OCI-LY1 (cell line): Measurements from ENCODE around the gene ALKBH4.
A peak's percentile ranks its signal among the peaks of the same experiment; 100 is the strongest.

Experiments
- H2AFZ ChIP-seq: fragments of 200-600 bp; sonication (generic), shearing (Covaris generic); 2 replicates; pipeline ENCODE4 v1.6.0; 2014; ENCODE audit warnings: antibody characterized with exemption, mild to moderate bottlenecking, low read length
- H3F3A ChIP-seq: fragments of 200-600 bp; sonication (generic), shearing (Covaris generic); 2 replicates; pipeline ENCODE4 v1.6.0; 2014; ENCODE audit warnings: mild to moderate bottlenecking, antibody characterized with exemption, low read length, moderate library complexity; ENCODE audit not compliant: insufficient read depth
- H3K27ac ChIP-seq: fragments of 200-600 bp; sonication (generic); 2 replicates; pipeline ENCODE4 v1.5.1; 2014; ENCODE audit warnings: low read length, mixed run types, mild to moderate bottlenecking, low read depth; ENCODE audit not compliant: poor library complexity, severe bottlenecking
- H3K27me3 ChIP-seq: fragments of 200-600 bp; sonication (generic); 2 replicates; pipeline ENCODE4 v1.6.0; 2014; ENCODE audit warnings: antibody characterized with exemption, mild to moderate bottlenecking, low read length, moderate library complexity; ENCODE audit not compliant: insufficient read depth
- H3K36me3 ChIP-seq: fragments of 200-600 bp; sonication (generic); 2 replicates; pipeline ENCODE4 v1.6.1; 2014; ENCODE audit warnings: mild to moderate bottlenecking, antibody characterized with exemption, low read length, moderate library complexity, mixed read lengths; ENCODE audit not compliant: insufficient read depth
- H3K4me1 ChIP-seq: fragments of 200-600 bp; sonication (generic); 2 replicates; pipeline ENCODE4 v1.5.1; 2014; ENCODE audit warnings: mild to moderate bottlenecking, low read length, moderate library complexity; ENCODE audit not compliant: insufficient read depth, severe bottlenecking
- H3K4me2 ChIP-seq: fragments of 200-600 bp; sonication (generic), shearing (Covaris generic); 2 replicates; pipeline ENCODE4 v1.6.1; 2014; ENCODE audit warnings: low read length
- H3K4me3 ChIP-seq: fragments of 200-600 bp; sonication (generic); 2 replicates; pipeline ENCODE4 v1.5.1; 2014; ENCODE audit warnings: low read length, low read depth, mild to moderate bottlenecking, mixed read lengths; ENCODE audit not compliant: poor library complexity, severe bottlenecking
- H3K79me2 ChIP-seq: fragments of 200-600 bp; shearing (Covaris generic); 2 replicates; pipeline ENCODE4 v1.6.1; 2016; ENCODE audit warnings: mixed run types, low read length, mixed read lengths; ENCODE audit not compliant: insufficient read depth
- H3K9ac ChIP-seq: fragments of 200-600 bp; sonication (generic), shearing (Covaris generic); 2 replicates; pipeline ENCODE4 v1.6.1; 2014; ENCODE audit warnings: mild to moderate bottlenecking, low read length, mixed read lengths
- H3K9me2 ChIP-seq: fragments of 200-600 bp; sonication (generic), shearing (Covaris generic); 2 replicates; pipeline ENCODE4 v1.6.1; 2014; ENCODE audit warnings: low read depth, mild to moderate bottlenecking, low read length, mixed read lengths
- H3K9me3 ChIP-seq: fragments of 200-600 bp; shearing (Covaris generic); 2 replicates; pipeline ENCODE4 v1.6.1; 2014; ENCODE audit warnings: low read length, mixed read lengths
- H4K20me1 ChIP-seq: fragments of 200-600 bp; sonication (generic), shearing (Covaris generic); 2 replicates; pipeline ENCODE4 v1.6.0; 2016; ENCODE audit warnings: mild to moderate bottlenecking, low read length; ENCODE audit not compliant: insufficient read depth
- CTCF ChIP-seq: fragments of 200-600 bp; sonication (generic), shearing (Covaris generic); IDR thresholded peaks from 2 replicates; pipeline ENCODE4 v1.5.1; 2017; ENCODE audit warnings: mild to moderate bottlenecking, antibody characterized with exemption, low read length, moderate library complexity, mixed read lengths
- EZH2 ChIP-seq: fragments of 200-600 bp; sonication (generic), shearing (Covaris generic); IDR thresholded peaks from 2 replicates; pipeline ENCODE4 v1.8.0; 2017; ENCODE audit warnings: borderline replicate concordance, mixed run types, mild to moderate bottlenecking, antibody characterized with exemption, low read length, moderate library complexity, mixed read lengths

The ALKBH4 gene

DNA sequence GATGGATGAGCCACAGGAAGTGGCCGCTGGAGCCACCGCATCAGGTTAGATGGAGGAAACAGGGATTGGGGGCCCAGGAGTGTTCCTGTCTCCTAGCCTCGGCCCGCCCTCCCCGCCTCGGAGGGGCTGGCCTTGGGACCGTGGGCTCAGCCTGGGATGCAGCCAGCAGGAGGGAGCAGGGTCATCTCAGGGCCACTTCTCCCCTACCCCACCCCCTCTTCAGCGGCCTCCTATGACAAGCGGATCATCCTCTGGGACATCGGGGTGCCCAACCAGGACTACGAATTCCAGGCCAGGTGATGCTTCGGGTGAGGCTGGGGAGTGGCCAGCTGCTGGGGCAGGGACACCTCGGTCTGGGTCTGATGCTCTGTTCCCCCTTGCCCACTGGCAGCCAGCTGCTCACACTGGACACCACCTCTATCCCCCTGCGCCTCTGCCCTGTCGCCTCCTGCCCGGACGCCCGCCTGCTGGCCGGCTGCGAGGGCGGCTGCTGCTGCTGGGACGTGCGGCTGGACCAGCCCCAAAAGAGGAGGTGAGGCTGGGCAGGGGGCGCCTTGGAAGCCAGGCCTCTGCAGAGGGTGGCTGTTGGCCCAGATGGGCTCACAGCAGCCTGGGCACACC is 4.8 kb upstream of the ALKBH4 start:
- no peaks in the 10 kb centered on the region for H3F3A ChIP-seq
- H3K9me2 ChIP-seq: no peaks in the 10 kb centered on the region
- no peak overlapping the region for H3K4me2 ChIP-seq
- peaks cover 23% of the 10 kb centered on the region for H3K4me1 ChIP-seq
- no peak overlapping the region for H2AFZ ChIP-seq
- no peak overlapping the region for H3K4me3 ChIP-seq
- H4K20me1 ChIP-seq: no peaks in the 10 kb centered on the region
- no peak overlapping the region for H3K9ac ChIP-seq
- H3K27me3 ChIP-seq: no peaks in the 10 kb centered on the region
- no peaks in the 10 kb centered on the region for H3K9me3 ChIP-seq
- no peak for TF ChIP-seq CTCF
- no peak for TF ChIP-seq EZH2
- peaks cover 64% of the 10 kb centered on the region for H3K36me3 ChIP-seq
- H3K27ac ChIP-seq: no peak overlapping the region
- peaks cover 1% of the 10 kb centered on the region for H3K79me2 ChIP-seq

- H3K4me2 ChIP-seq: no peak overlapping the region
- H3K36me3 ChIP-seq: peaks cover 58% of the 10 kb centered on the region
- peaks cover 28% of the 10 kb centered on the region for H3K4me1 ChIP-seq
- TF ChIP-seq CTCF (no peak), EZH2 (no peak)
- no peak overlapping the region for H2AFZ ChIP-seq
- no peak overlapping the region for H3K9ac ChIP-seq
- no peaks in the 10 kb centered on the region for H4K20me1 ChIP-seq
- no peak overlapping the region for H3K27ac ChIP-seq
- no peak overlapping the region for H3K4me3 ChIP-seq
- no peaks in the 10 kb centered on the region for H3K27me3 ChIP-seq
- H3F3A ChIP-seq: no peaks in the 10 kb centered on the region
- H3K9me2 ChIP-seq: no peaks in the 10 kb centered on the region
- H3K9me3 ChIP-seq: no peaks in the 10 kb centered on the region
- H3K79me2 ChIP-seq: peaks cover 9% of the 10 kb centered on the region
These were observed 4.1 kb upstream of the ALKBH4 start for GRCh38 chr7:102468478-102469350.

- peaks cover 12% of the 10 kb centered on the region for H3K79me2 ChIP-seq
- no peak overlapping the region for H3K4me3 ChIP-seq
- H3K9me2 ChIP-seq: no peaks in the 10 kb centered on the region
- H3K9me3 ChIP-seq: no peaks in the 10 kb centered on the region
- peak overlapping the region; percentile 51; the same call in 1 of the 2 replicates for H3K4me2 ChIP-seq
- H3K9ac ChIP-seq: no peak overlapping the region
- no peak overlapping the region for H3K27ac ChIP-seq
- H4K20me1 ChIP-seq: no peaks in the 10 kb centered on the region
- peaks cover 50% of the 10 kb centered on the region for H3K36me3 ChIP-seq
- no peaks in the 10 kb centered on the region for H3F3A ChIP-seq
- H2AFZ ChIP-seq: no peak overlapping the region
- TF ChIP-seq CTCF: no peak
- no peak for TF ChIP-seq EZH2
- no peaks in the 10 kb centered on the region for H3K27me3 ChIP-seq
- peaks cover 33% of the 10 kb centered on the region for H3K4me1 ChIP-seq
These were observed 3.2 kb upstream of the ALKBH4 start for GRCh38 chr7:102467581-102468477.
